T-cell (primary cell): ENCODE measurements around the gene SEPTIN11. TPM values are rescaled to one million over a fixed set of nuclear protein-coding genes. Genes with fewer than 3 reads are reported as not detected.

Source experiments
- ATAC-seq, 4 experiments: fragments of 200-7000 bp in 3 of 4; fragments of 150-1000 bp in 1 of 4; cut with Tn5 transposase; replicated peaks in 1 of 4; 1 replicate in 3 of 4; 2 replicates in 1 of 4; pipeline ENCODE4 v1.10.0; 2021; ENCODE audit warnings: moderate library complexity in 3 of 4, mild to moderate bottlenecking in 2 of 4, moderate number of reproducible peaks in 1 of 4
- CTCF ChIA-PET, 2 donors: fragments of 300-600 bp; sonication (Branson Sonifier 250); formaldehyde crosslinking; loops; one replicate each; lab custom pipeline; 2022; ENCODE audit warnings: antibody characterized with exemption in 2 of 2; lab: Charles Lee
- POLR2A ChIA-PET, 2 donors: fragments of 300-600 bp; sonication (Branson Sonifier 250); formaldehyde crosslinking; loops; one replicate each; lab custom pipeline; 2022; ENCODE audit warnings: antibody characterized with exemption in 2 of 2; lab: Charles Lee
- DNase-seq, 35 experiments: peaks; one replicate each; pipeline versions ENCODE4 v3.0.0 to v3.0.0-alpha.2; 2013 to 2023
- H3K27ac ChIP-seq: one replicate; pipeline ENCODE4 v1.5.1; 2013; ENCODE audit warnings: low read length
- H3K27me3 ChIP-seq, 2 experiments: replicated peaks in 1 of 2; 1 replicate in 1 of 2; 2 replicates in 1 of 2; pipeline versions ENCODE4 v1.6.1 to v1.7.0; 2013; ENCODE audit warnings: low read length in 1 of 2, mixed read lengths in 1 of 2; ENCODE audit not compliant: control insufficient read depth in 2 of 2, insufficient read depth in 2 of 2; ENCODE audit errors: extremely low read depth in 1 of 2
- H3K36me3 ChIP-seq, 2 donors: 1 replicate in 1 of 2; 2 replicates in 1 of 2; pipeline versions ENCODE4 v1.6.1 to v1.7.0; 2013; ENCODE audit warnings: low read length in 1 of 2; ENCODE audit not compliant: control insufficient read depth in 2 of 2, insufficient read depth in 1 of 2; ENCODE audit errors: extremely low read depth in 1 of 2
- H3K4me1 ChIP-seq, 2 experiments: 1 replicate in 1 of 2; 2 replicates in 1 of 2; pipeline versions ENCODE4 v1.6.1 to v1.7.0; 2013; ENCODE audit warnings: low read length in 2 of 2, mixed read lengths in 1 of 2; ENCODE audit not compliant: insufficient read depth in 2 of 2, control insufficient read depth in 1 of 2; ENCODE audit errors: extremely low read depth in 1 of 2
- H3K4me3 ChIP-seq, 2 donors: 1 replicate in 1 of 2; 2 replicates in 1 of 2; pipeline versions ENCODE4 v1.5.1 to v1.7.0; 2013; ENCODE audit warnings: mild to moderate bottlenecking in 2 of 2, low read length in 1 of 2, moderate library complexity in 1 of 2; ENCODE audit not compliant: control insufficient read depth in 1 of 2; ENCODE audit errors: extremely low read depth in 1 of 2
- H3K9me3 ChIP-seq: 2 replicates; pipeline ENCODE4 v1.7.0; 2013
- H3K27ac Mint-ChIP-seq, 2 donors: one replicate each; pipeline ENCODE4 v1.8.0; 2020 to 2021; ENCODE audit warnings: mild to moderate bottlenecking in 2 of 2, mixed read lengths in 2 of 2
- H3K27me3 Mint-ChIP-seq, 2 donors: one replicate each; pipeline ENCODE4 v1.8.0; 2021 to 2022; ENCODE audit warnings: mixed read lengths in 2 of 2
- H3K36me3 Mint-ChIP-seq: one replicate; pipeline ENCODE4 v1.8.0; 2021; ENCODE audit warnings: mixed read lengths
- H3K4me1 Mint-ChIP-seq, 3 donors: one replicate each; pipeline ENCODE4 v1.8.0; 2020 to 2022; ENCODE audit warnings: mixed read lengths in 3 of 3, mild to moderate bottlenecking in 1 of 3
- H3K4me3 Mint-ChIP-seq, 3 donors: one replicate each; pipeline ENCODE4 v1.8.0; 2020 to 2022; ENCODE audit warnings: mild to moderate bottlenecking in 3 of 3, mixed read lengths in 3 of 3, moderate library complexity in 3 of 3
- H3K9me3 Mint-ChIP-seq, 3 donors: one replicate each; pipeline ENCODE4 v1.8.0; 2020 to 2022; ENCODE audit warnings: mixed read lengths in 3 of 3
- WGBS: methylation state at CpG from one replicate; pipeline ENCODE4 v1.1.5; 2013; ENCODE audit warnings: missing lambda C conversion rate; ENCODE audit not compliant: insufficient coverage; 5-methylcytosine and 5-hydroxymethylcytosine counted together
- total RNA-seq, 35 experiments: library from RNA in 6 of 35; stranded (reverse) in 6 of 35; fragments of 120-200 nt in 1 of 35; gene quantifications; one replicate each; pipeline versions ENCODE4 v1.2.1 to v1.2.4 and lab custom pipeline; 2013 to 2026

SEPTIN11 gene
- total RNA-seq, 5 donors from 2014 or later (not counting 1 experiment from before 2014, with no cell fraction given) = 20.9 to 25.0 (median 22.8) TPM

- ChIA-PET CTCF (no interaction called here), POLR2A (no interaction called here)
- Histone ChIP-seq H3K4me3 (no peak overlapping the region), H3K4me1 (peaks cover 0 to 2% of the 10 kb centered on the region in 2 experiments), H3K27ac (no peak overlapping the region), H3K27me3 (no peaks in the 10 kb centered on the region), H3K9me3 (no peaks in the 10 kb centered on the region), H3K36me3 (no peaks in the 10 kb centered on the region)
- no CpG with 5 or more reads among the region's 6 CpGs for WGBS
- Mint-ChIP-seq H3K27me3 (no peaks in the 10 kb centered on the region), H3K27ac (no peak overlapping the region), H3K9me3 (no peaks in the 10 kb centered on the region), H3K4me3 (no peak overlapping the region), H3K4me1 (no peaks in the 10 kb centered on the region), H3K36me3 (no peaks in the 10 kb centered on the region)
- no peak for ATAC-seq
- DNase-seq = no peak
Measured at GRCh38 chr4:76943129-76943620, 6.4 kb upstream of the SEPTIN11 start.

GRCh38 chr4:76943790-76944189, 5.8 kb upstream of the SEPTIN11 start:
- no peaks in the 10 kb centered on the region for H3K27me3 Mint-ChIP-seq
- H3K9me3 Mint-ChIP-seq = no peaks in the 10 kb centered on the region
- CTCF ChIA-PET = no interaction called here
- no CpG with 5 or more reads among the region's 1 CpG for WGBS
- no peaks in the 10 kb centered on the region for H3K9me3 ChIP-seq
- H3K4me3 ChIP-seq = no peak overlapping the region
- no peak overlapping the region for H3K27ac ChIP-seq
- H3K27ac Mint-ChIP-seq = no peak overlapping the region
- H3K36me3 Mint-ChIP-seq = no peaks in the 10 kb centered on the region
- peaks cover under 1 to 8% of the 10 kb centered on the region in 2 experiments for H3K4me1 ChIP-seq
- peaks cover 3 to 5% (median 3%) of the 10 kb centered on the region in 3 donors for H3K4me1 Mint-ChIP-seq
- POLR2A ChIA-PET = no interaction called here
- DNase-seq (no peak), ATAC-seq (no peak)
- H3K36me3 ChIP-seq = no peaks in the 10 kb centered on the region
- H3K27me3 ChIP-seq = no peaks in the 10 kb centered on the region
- no peak overlapping the region for H3K4me3 Mint-ChIP-seq

- 88% methylated on average over 1 of the region's 2 CpGs for WGBS
- H3K27ac Mint-ChIP-seq = no peak overlapping the region
- H3K36me3 Mint-ChIP-seq = no peaks in the 10 kb centered on the region
- CTCF ChIA-PET = interaction anchor here in 1 of 2 donors (0.6 kb wide), 1 partner anchor 35 kb away, joined by 3 read pairs; no protein-coding TSS in a partner anchor
- Histone ChIP-seq H3K36me3 (no peaks in the 10 kb centered on the region), H3K4me1 (peaks cover 5 to 25% of the 10 kb centered on the region in 2 experiments), H3K4me3 (no peak overlapping the region), H3K9me3 (no peaks in the 10 kb centered on the region), H3K27ac (no peak overlapping the region), H3K27me3 (peaks cover 0 to 2% of the 10 kb centered on the region in 2 experiments)
- no peak for ATAC-seq
- H3K27me3 Mint-ChIP-seq = peaks cover 0 to 1% of the 10 kb centered on the region in 2 donors
- POLR2A ChIA-PET = interaction anchor here (0.6 to 0.8 kb wide), 3 partner anchors 42 to 343 kb away, joined by 3 to 6 read pairs (median 4); no protein-coding TSS in a partner anchor
- H3K9me3 Mint-ChIP-seq = no peaks in the 10 kb centered on the region
- H3K4me1 Mint-ChIP-seq = peaks cover 14 to 23% (median 18%) of the 10 kb centered on the region in 3 donors
- peak overlapping the region in 1 of 3 donors; percentile 9 for H3K4me3 Mint-ChIP-seq
- DNase-seq = no peak
Measured at GRCh38 chr4:76947369-76947768, 2.2 kb upstream of the SEPTIN11 start.

GRCh38 chr4:76948443-76949275, 893 bp upstream of the SEPTIN11 start:
- Histone ChIP-seq H3K27ac (peak overlapping the region; percentile 44), H3K4me3 (peak overlapping the region; percentile 77 to 85), H3K4me1 (peaks cover 5 to 25% of the 10 kb centered on the region in 2 experiments), H3K9me3 (no peaks in the 10 kb centered on the region), H3K27me3 (peaks cover 0 to 2% of the 10 kb centered on the region in 2 experiments), H3K36me3 (no peaks in the 10 kb centered on the region)
- DNase-seq (peak; percentile 33 to 81 (median 60)), ATAC-seq (peak; percentile 32 to 66 (median 50))
- ChIA-PET POLR2A (interaction anchor here in 1 of 2 donors (0.7 kb wide), 1 partner anchor 1435 kb away, joined by 4 read pairs; no protein-coding TSS in a partner anchor), CTCF (interaction anchor here in 1 of 2 donors (0.6 kb wide), 1 partner anchor 96 kb away, joined by 3 read pairs; no protein-coding TSS in a partner anchor)
- H3K4me3 Mint-ChIP-seq = peak overlapping the region; percentile 86 to 94 (median 88)
- peaks cover 14 to 25% (median 23%) of the 10 kb centered on the region in 3 donors for H3K4me1 Mint-ChIP-seq
- H3K36me3 Mint-ChIP-seq = no peaks in the 10 kb centered on the region
- H3K9me3 Mint-ChIP-seq = no peaks in the 10 kb centered on the region
- peak overlapping the region; percentile 22 to 63 for H3K27ac Mint-ChIP-seq
- H3K27me3 Mint-ChIP-seq = peaks cover 0 to 1% of the 10 kb centered on the region in 2 donors
- WGBS = 15% methylated on average over 59 of the region's 60 CpGs

GRCh38 chr4:76950052-76950955, 752 bp downstream of the SEPTIN11 start:
- peak overlapping the region; percentile 77 to 85 for H3K4me3 ChIP-seq
- Mint-ChIP-seq H3K27ac (no peak overlapping the region), H3K36me3 (peaks cover 3% of the 10 kb centered on the region), H3K9me3 (no peaks in the 10 kb centered on the region), H3K4me3 (peak overlapping the region; percentile 86 to 94 (median 88)), H3K27me3 (peaks cover 0 to 1% of the 10 kb centered on the region in 2 donors), H3K4me1 (peaks cover 14 to 29% (median 25%) of the 10 kb centered on the region in 3 donors)
- H3K27me3 ChIP-seq = peaks cover 0 to 2% of the 10 kb centered on the region in 2 experiments
- ChIA-PET POLR2A (interaction anchor here in 1 of 2 donors (0.6 to 1.5 kb wide), 2 partner anchors 33 to 57 kb away, joined by 4 to 5 read pairs; no protein-coding TSS in a partner anchor), CTCF (interaction anchor here (1.4 to 1.6 kb wide), 2 partner anchors 39 to 57 kb away, joined by 3 read pairs; no protein-coding TSS in a partner anchor)
- DNase-seq (peak in 34 of 35 experiments; percentile 8 to 71 (median 26)), ATAC-seq (peak; percentile 25 to 39 (median 33))
- under 1% methylated on average over 60 of the region's 69 CpGs for WGBS
- peak overlapping the region; percentile 53 for H3K27ac ChIP-seq
- no peaks in the 10 kb centered on the region for H3K9me3 ChIP-seq
- peaks cover 5 to 25% of the 10 kb centered on the region in 2 experiments for H3K4me1 ChIP-seq
- H3K36me3 ChIP-seq = no peaks in the 10 kb centered on the region
